WTC11 (cell line): Measurements from ENCODE around the gene ANKRD13D. TPM values are rescaled to one million over a fixed set of nuclear protein-coding genes. Genes with fewer than 3 reads are reported as not detected.

Experiments
- ATAC-seq: fragments of 200-7000 bp; cut with Tn5 transposase; 2 replicates; pipeline ENCODE4 v1.10.0; 2021; ENCODE audit warnings: mild to moderate bottlenecking, moderate library complexity
- CTCF ChIA-PET: fragments of 300-600 bp; sonication (Branson Sonifier 250); formaldehyde crosslinking; loops from one replicate; lab custom pipeline; 2021; ENCODE audit warnings: antibody characterized with exemption; lab: Charles Lee
- POLR2A ChIA-PET: fragments of 350-600 bp; sonication (Branson Sonifier 250); formaldehyde crosslinking; loops from one replicate; lab custom pipeline; 2021; ENCODE audit warnings: antibody characterized with exemption; lab: Charles Lee
- DNase-seq: peaks from one replicate; pipeline ENCODE4 v3.0.0; 2021; ENCODE audit warnings: low spot score
- H3K27ac Mint-ChIP-seq: 2 replicates; pipeline ENCODE4 v1.8.0; 2021; ENCODE audit warnings: mixed read lengths
- H3K27me3 Mint-ChIP-seq: 2 replicates; pipeline ENCODE4 v1.8.0; 2021; ENCODE audit warnings: low read depth, mild to moderate bottlenecking, moderate library complexity, mixed read lengths
- H3K36me3 Mint-ChIP-seq: 2 replicates; pipeline ENCODE4 v1.8.0; 2021; ENCODE audit warnings: mixed read lengths
- H3K4me1 Mint-ChIP-seq: 2 replicates; pipeline ENCODE4 v1.8.0; 2022; ENCODE audit warnings: mixed read lengths
- H3K4me3 Mint-ChIP-seq: 2 replicates; pipeline ENCODE4 v1.8.0; 2021; ENCODE audit warnings: mild to moderate bottlenecking, moderate library complexity, mixed read lengths
- H3K9me3 Mint-ChIP-seq: 2 replicates; pipeline ENCODE4 v1.8.0; 2021; ENCODE audit warnings: mixed read lengths
- AFF4 ChIP-seq: sonication (generic); formaldehyde crosslinking; IDR thresholded peaks from 2 replicates; pipeline ENCODE4 v1.8.1; 2023; ENCODE audit warnings: mild to moderate bottlenecking, missing genetic modification reagents, borderline replicate concordance
- ATF2 ChIP-seq: sonication (generic); formaldehyde crosslinking; IDR thresholded peaks from 2 replicates; pipeline ENCODE4 v1.8.1; 2022; ENCODE audit warnings: low read depth, missing genetic modification reagents, borderline replicate concordance
- FOXP1 ChIP-seq: sonication (generic); formaldehyde crosslinking; IDR thresholded peaks from 2 replicates; pipeline ENCODE4 v1.8.0; 2022; ENCODE audit warnings: missing genetic modification reagents, mild to moderate bottlenecking, moderate library complexity, borderline replicate concordance
- FOXP4 ChIP-seq: sonication (generic); formaldehyde crosslinking; IDR thresholded peaks from 2 replicates; pipeline ENCODE4 v1.8.0; 2022; ENCODE audit warnings: mild to moderate bottlenecking, missing genetic modification reagents
- HMGA2 ChIP-seq: fragments of 250-450 bp; sonication (Bioruptor Pico); IDR thresholded peaks from 2 replicates; pipeline ENCODE4 v1.4.0; 2021; ENCODE audit warnings: mild to moderate bottlenecking, moderate library complexity
- NFYB ChIP-seq: sonication (generic); formaldehyde crosslinking; conservative IDR thresholded peaks from 2 replicates; pipeline ENCODE4 v1.8.0; 2022; ENCODE audit warnings: low read depth, missing genetic modification reagents
- OVOL2 ChIP-seq: fragments of 250-450 bp; sonication (Bioruptor Pico); IDR thresholded peaks from 2 replicates; pipeline ENCODE4 v1.9.0; 2021; ENCODE audit warnings: mild to moderate bottlenecking, borderline replicate concordance
- PRRX2 ChIP-seq: fragments of 250-450 bp; sonication (Bioruptor Pico); IDR thresholded peaks from 2 replicates; pipeline ENCODE4 v1.8.0; 2021; ENCODE audit warnings: mild to moderate bottlenecking
- STAT6 ChIP-seq: sonication (generic); formaldehyde crosslinking; conservative IDR thresholded peaks from 2 replicates; pipeline ENCODE4 v1.8.1; 2023; ENCODE audit warnings: mild to moderate bottlenecking, low read depth, missing genetic modification reagents, moderate library complexity
- ZNF232 ChIP-seq: sonication (generic); formaldehyde crosslinking; IDR thresholded peaks from 2 replicates; pipeline ENCODE4 v1.8.0; 2022; ENCODE audit warnings: mild to moderate bottlenecking, missing genetic modification reagents
- ZNF263 ChIP-seq: sonication (generic); formaldehyde crosslinking; IDR thresholded peaks from 2 replicates; pipeline ENCODE4 v1.8.1; 2022; ENCODE audit warnings: low read depth, mild to moderate bottlenecking, moderate library complexity, missing genetic modification reagents
- ZNF396 ChIP-seq: fragments of 250-450 bp; sonication (Bioruptor Pico); IDR thresholded peaks from 2 replicates; pipeline ENCODE4 v1.8.0; 2021; ENCODE audit warnings: mild to moderate bottlenecking, moderate library complexity, borderline replicate concordance
- ZNF416 ChIP-seq: fragments of 250-450 bp; sonication (Bioruptor Pico); IDR thresholded peaks from 2 replicates; pipeline ENCODE4 v1.9.0; 2021; ENCODE audit warnings: mild to moderate bottlenecking, inconsistent platforms
- total RNA-seq: library from RNA; stranded (reverse); gene quantifications from 3 replicates; pipeline ENCODE4 v1.2.3, GENCODE V29; 2021

ANKRD13D gene
- total RNA-seq, 1 experiment from 2014 or later = 55.5 TPM

GRCh38 chr11:67272327-67273259 is 16.5 kb upstream of the ANKRD13D start:
- no peak for ATAC-seq
- Mint-ChIP-seq H3K4me3 (no peak overlapping the region), H3K4me1 (peaks cover 62% of the 10 kb centered on the region), H3K9me3 (no peaks in the 10 kb centered on the region), H3K27ac (no peak overlapping the region), H3K27me3 (no peaks in the 10 kb centered on the region), H3K36me3 (no peaks in the 10 kb centered on the region)
- TF ChIP-seq ATF2 = no peak
- TF ChIP-seq HMGA2 (CRISPR knock-in tag) = no peak
- peak; percentile 5; the same call in 1 of the 2 replicates for TF ChIP-seq FOXP1
- POLR2A ChIA-PET = no interaction called here
- CTCF ChIA-PET = interaction anchor here (0.6 to 1.9 kb wide), 6 partner anchors 10 to 100 kb away, joined by 3 to 12 read pairs (median 4); no protein-coding TSS in a partner anchor
- DNase-seq = no peak

GRCh38 chr11:67273260-67273990 is 15.7 kb upstream of the ANKRD13D start:
- ATAC-seq = no peak
- TF ChIP-seq ZNF396 (CRISPR knock-in tag) (no peak), PRRX2 (CRISPR knock-in tag) (no peak), AFF4 (CRISPR knock-in tag) (no peak), FOXP4 (CRISPR knock-in tag) (no peak), ZNF416 (CRISPR knock-in tag) (no peak), ZNF232 (CRISPR knock-in tag) (no peak), ZNF263 (CRISPR knock-in tag) (no peak), STAT6 (CRISPR knock-in tag) (no peak), NFYB (CRISPR knock-in tag) (no peak), OVOL2 (CRISPR knock-in tag) (no peak)

More at GRCh38 chr11:67273260-67273990, 15.7 kb upstream of the ANKRD13D start:
- Mint-ChIP-seq H3K27ac (no peak overlapping the region), H3K4me3 (no peak overlapping the region), H3K27me3 (no peaks in the 10 kb centered on the region), H3K36me3 (no peaks in the 10 kb centered on the region), H3K4me1 (peaks cover 59% of the 10 kb centered on the region), H3K9me3 (no peaks in the 10 kb centered on the region)
- POLR2A ChIA-PET = no interaction called here
- DNase-seq = peak; percentile 11
- CTCF ChIA-PET = interaction anchor here (0.7 to 1.9 kb wide), 2 partner anchors 12 to 30 kb away, joined by 4 to 7 read pairs; partner anchors contain the start of gene SSH3
